Common myeloid progenitor, CD34-positive (primary cell): ENCODE results near the gene ALOX15B.

Experiments
- CTCF ChIA-PET: fragments of 350-600 bp; sonication (Branson Sonifier 250); formaldehyde crosslinking; loops from one replicate; lab custom pipeline; 2021; ENCODE audit warnings: antibody characterized with exemption; lab: Charles Lee
- POLR2A ChIA-PET: fragments of 350-600 bp; sonication (Branson Sonifier 250); formaldehyde crosslinking; loops from one replicate; lab custom pipeline; 2021; ENCODE audit warnings: antibody characterized with exemption; lab: Charles Lee
- DNase-seq, 3 donors: peaks; one replicate each; pipeline versions ENCODE4 v3.0.0 to v3.0.0-alpha.2; 2013
- H3K27ac ChIP-seq, 2 experiments: 1 replicate in 1 of 2; 2 replicates in 1 of 2; pipeline ENCODE4 v1.7.0; 2013; ENCODE audit warnings: inconsistent platforms in 2 of 2, low read length in 2 of 2, mild to moderate bottlenecking in 2 of 2, low read depth in 1 of 2, moderate library complexity in 1 of 2; ENCODE audit not compliant: severe bottlenecking in 2 of 2, insufficient read depth in 1 of 2, poor library complexity in 1 of 2
- H3K27me3 ChIP-seq, 5 experiments: replicated peaks in 2 of 5; 1 replicate in 3 of 5; 2 replicates in 2 of 5; pipeline versions ENCODE4 v1.6.1 to v1.7.0; 2013; ENCODE audit warnings: low read length in 4 of 5, mild to moderate bottlenecking in 2 of 5, moderate library complexity in 2 of 5, inconsistent platforms in 1 of 5; ENCODE audit not compliant: insufficient read depth in 5 of 5, control insufficient read depth in 4 of 5
- H3K36me3 ChIP-seq, 4 experiments: 1 replicate in 2 of 4; 2 replicates in 2 of 4; pipeline versions ENCODE4 v1.6.1 to v1.7.0; 2013; ENCODE audit warnings: low read length in 3 of 4, control low read depth in 1 of 4, mild to moderate bottlenecking in 1 of 4; ENCODE audit not compliant: control insufficient read depth in 4 of 4, insufficient read depth in 4 of 4
- H3K4me1 ChIP-seq, 4 experiments: 1 replicate in 3 of 4; 2 replicates in 1 of 4; pipeline versions ENCODE4 v1.6.1 to v1.7.1; 2013; ENCODE audit warnings: low read length in 3 of 4, mild to moderate bottlenecking in 3 of 4, control low read depth in 1 of 4, inconsistent platforms in 1 of 4, moderate library complexity in 1 of 4; ENCODE audit not compliant: control insufficient read depth in 4 of 4, insufficient read depth in 4 of 4; ENCODE audit errors: control extremely low read depth in 1 of 4
- H3K4me3 ChIP-seq, 7 experiments: 1 replicate in 4 of 7; 2 replicates in 3 of 7; pipeline versions ENCODE4 v1.5.1 to v1.7.0; 2013; ENCODE audit warnings: mild to moderate bottlenecking in 7 of 7, low read length in 6 of 7, moderate library complexity in 6 of 7, inconsistent platforms in 2 of 7, low read depth in 2 of 7, control low read depth in 1 of 7; ENCODE audit not compliant: insufficient read depth in 4 of 7, control insufficient read depth in 1 of 7; ENCODE audit errors: extremely low read depth in 1 of 7
- H3K9me3 ChIP-seq, 5 experiments: 1 replicate in 4 of 5; 2 replicates in 1 of 5; pipeline versions ENCODE4 v1.6.1 to v1.7.1; 2013; ENCODE audit warnings: low read length in 4 of 5, mild to moderate bottlenecking in 2 of 5, inconsistent platforms in 1 of 5, low read depth in 1 of 5, moderate library complexity in 1 of 5; ENCODE audit not compliant: control insufficient read depth in 4 of 5, insufficient read depth in 2 of 5; ENCODE audit errors: control extremely low read depth in 1 of 5
- WGBS: methylation state at CpG from one replicate; pipeline ENCODE4 v1.1.5; 2013; ENCODE audit not compliant: insufficient coverage; 5-methylcytosine and 5-hydroxymethylcytosine counted together

ALOX15B gene

GRCh38 chr17:8095361-8095760 is 56.5 kb downstream of the ALOX15B start:
- H3K4me3 ChIP-seq, result no peak overlapping the region
- H3K4me1 ChIP-seq, result peaks cover 0 to 8% (median 5%) of the 10 kb centered on the region in 4 experiments
- 93% methylated on average over 3 of the region's 6 CpGs for WGBS
- no peak overlapping the region for H3K27ac ChIP-seq
- H3K36me3 ChIP-seq, result no peaks in the 10 kb centered on the region
- no peaks in the 10 kb centered on the region for H3K9me3 ChIP-seq
- DNase-seq, result no peak
- POLR2A ChIA-PET, result no interaction called here
- H3K27me3 ChIP-seq, result peaks cover 0 to 11% (median 3%) of the 10 kb centered on the region in 5 experiments
- CTCF ChIA-PET, result interaction anchor here (1.4 to 10.1 kb wide), 5 partner anchors 12 to 35 kb away, joined by 4 to 206 read pairs (median 87); partner anchors contain the start of gene ALOXE3

DNA sequence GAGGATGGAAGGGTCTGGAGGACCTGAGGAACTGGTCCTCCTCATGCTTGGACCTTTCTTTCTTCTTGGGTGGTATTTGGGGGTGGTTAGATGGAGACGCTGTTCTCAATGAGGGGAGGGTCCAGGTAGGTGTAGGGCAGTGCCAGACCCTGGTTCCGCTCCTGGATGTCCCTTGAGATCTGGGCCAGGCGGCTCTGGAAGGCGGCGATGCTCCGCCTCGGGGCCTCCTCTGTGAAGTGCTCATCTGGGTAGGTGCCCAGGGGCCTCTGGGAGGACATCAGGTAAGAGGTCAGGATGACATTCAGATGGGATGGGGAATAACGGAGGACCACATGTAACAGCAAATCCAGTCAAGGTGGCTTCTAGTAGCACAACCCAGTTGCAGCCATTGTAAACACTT is 57.7 kb downstream of the ALOX15B start:
- Histone ChIP-seq H3K27ac (no peak overlapping the region), H3K4me1 (peaks cover 0 to 8% (median 5%) of the 10 kb centered on the region in 4 experiments), H3K27me3 (peaks cover 0 to 6% (median 0%) of the 10 kb centered on the region in 5 experiments), H3K36me3 (no peaks in the 10 kb centered on the region), H3K4me3 (no peak overlapping the region), H3K9me3 (no peaks in the 10 kb centered on the region)
- 100% methylated on average over 1 of the region's 8 CpGs for WGBS
- no peak for DNase-seq
- ChIA-PET CTCF (interaction anchor here (0.7 to 1.4 kb wide), 4 partner anchors 14 to 36 kb away, joined by 3 to 4 read pairs (median 3); no protein-coding TSS in a partner anchor), POLR2A (interaction anchor here (0.6 kb wide), 1 partner anchor 272 kb away, joined by 3 read pairs; no protein-coding TSS in a partner anchor)
